Body of pancreas (tissue), 4 donors: ENCODE measurements around the gene EIF2B5. TPM values are rescaled to one million over a fixed set of nuclear protein-coding genes. Genes with fewer than 3 reads are reported as not detected.

Experiments
- ATAC-seq: fragments of 150-250 bp; one replicate; pipeline ENCODE4 v1.9.1; 2016
- DNase-seq, 4 donors: peaks; one replicate each; pipeline ENCODE4 v3.0.0-alpha.2; 2019
- H3K27ac ChIP-seq, 4 donors: fragments of 200-600 bp; sonication (generic); 1 replicate in 3 of 4; 2 replicates in 1 of 4; pipeline versions ENCODE4 v1.5.1 to v1.6.1; 2016 to 2019; ENCODE audit warnings: mild to moderate bottlenecking in 1 of 4, mixed read lengths in 1 of 4, moderate library complexity in 1 of 4
- H3K27me3 ChIP-seq, 2 donors: fragments of 200-600 bp; sonication (generic); one replicate each; pipeline ENCODE4 v1.6.0; 2016; ENCODE audit warnings: mild to moderate bottlenecking in 1 of 2
- H3K36me3 ChIP-seq, 2 donors: fragments of 200-600 bp; sonication (generic); replicated peaks in 1 of 2; 2 replicates each; pipeline ENCODE4 v1.5.1; 2016; ENCODE audit warnings: low read depth in 2 of 2; ENCODE audit not compliant: insufficient read depth in 1 of 2
- H3K4me1 ChIP-seq: fragments of 200-600 bp; sonication (generic); one replicate; pipeline ENCODE4 v1.6.0; 2016
- H3K4me3 ChIP-seq, 2 donors: fragments of 200-600 bp; sonication (generic); 1 replicate in 1 of 2; 2 replicates in 1 of 2; pipeline ENCODE4 v1.5.1; 2016 to 2019
- H3K9me3 ChIP-seq, 3 donors: fragments of 200-600 bp; sonication (generic); 1 replicate in 2 of 3; 2 replicates in 1 of 3; pipeline ENCODE4 v1.5.1; 2016
- CTCF ChIP-seq, 7 experiments: fragments of 450-650 bp in 4 of 7; fragments of 200-600 bp in 3 of 7; sonication (generic) in 3 of 7; IDR thresholded peaks; one replicate each; pipeline ENCODE4 v1.5.1; 2016 to 2019; ENCODE audit warnings: antibody characterized with exemption in 7 of 7
- POLR2A ChIP-seq, 3 donors: fragments of 450-650 bp; IDR thresholded peaks; one replicate each; pipeline ENCODE4 v1.6.1; 2016; ENCODE audit warnings: antibody characterized with exemption in 3 of 3, mild to moderate bottlenecking in 2 of 3
- WGBS, 2 donors: methylation state at CpG; one replicate each; pipeline ENCODE4 v1.1.5; 2017; 5-methylcytosine and 5-hydroxymethylcytosine counted together
- intact Hi-C: fragments of 100-400 bp; cut with DNase I; formaldehyde crosslinking; loops from one replicate; pipeline ENCODE4 v1.15.1; 2023
- total RNA-seq, 2 donors: library from RNA; depleted of rRNA; stranded (reverse); fragments of >200 nt; gene quantifications; one replicate each; pipeline ENCODE4 v1.1.0, GENCODE V29; 2016

The EIF2B5 gene
- total RNA-seq, 2 donors from 2014 or later = 9.9 to 21.8 TPM

GRCh38 chr3:184126006-184126405, 9.2 kb upstream of the EIF2B5 start:
- H3K36me3 ChIP-seq = no peaks in the 10 kb centered on the region
- H3K4me3 ChIP-seq = no peak overlapping the region
- H3K27me3 ChIP-seq = no peaks in the 10 kb centered on the region
- intact Hi-C loops = no loop called here
- H3K27ac ChIP-seq = no peak overlapping the region
- DNase-seq = no peak
- 74 to 82% methylated on average over 3 of the region's 3 CpGs for WGBS, 2 donors
- H3K9me3 ChIP-seq = no peaks in the 10 kb centered on the region
- TF ChIP-seq POLR2A (IDR thresholded peaks at IDR 0.05) (no peak), CTCF (IDR thresholded peaks at IDR 0.05) (no peak)
- H3K4me1 ChIP-seq = no peaks in the 10 kb centered on the region
- ATAC-seq = no peak

- 29 to 46% methylated on average over 2 of the region's 2 CpGs for WGBS, 2 donors
- ATAC-seq (no peak), DNase-seq (peak in 2 of 4 donors; percentile 12 to 26)
- Histone ChIP-seq H3K4me1 (peaks cover 4% of the 10 kb centered on the region), H3K27me3 (no peaks in the 10 kb centered on the region), H3K4me3 (no peak overlapping the region), H3K36me3 (no peaks in the 10 kb centered on the region), H3K9me3 (no peaks in the 10 kb centered on the region), H3K27ac (no peak overlapping the region)
- intact Hi-C loops = no loop called here
- no peak for TF ChIP-seq POLR2A (IDR thresholded peaks at IDR 0.05)
- peak in 1 of 7 experiments; percentile 13 for TF ChIP-seq CTCF (IDR thresholded peaks at IDR 0.05)
Observed at GRCh38 chr3:184129012-184129411, 6.1 kb upstream of the EIF2B5 start.

GRCh38 chr3:184132945-184133344, 2.2 kb upstream of the EIF2B5 start:
- DNase-seq (no peak), ATAC-seq (no peak)
- TF ChIP-seq POLR2A (IDR thresholded peaks at IDR 0.05) (no peak), CTCF (IDR thresholded peaks at IDR 0.05) (no peak)
- peaks cover 19% of the 10 kb centered on the region for H3K4me1 ChIP-seq
- 91 to 95% methylated on average over 4 of the region's 4 CpGs for WGBS, 2 donors
- intact Hi-C loops = no loop called here
- no peak overlapping the region for H3K27ac ChIP-seq
- no peaks in the 10 kb centered on the region for H3K36me3 ChIP-seq
- no peaks in the 10 kb centered on the region for H3K9me3 ChIP-seq
- H3K27me3 ChIP-seq = no peaks in the 10 kb centered on the region
- no peak overlapping the region for H3K4me3 ChIP-seq

GRCh38 chr3:184133840-184134745, 1.1 kb upstream of the EIF2B5 start:
- intact Hi-C loops = no loop called here
- peak; percentile 81 for ATAC-seq
- no peaks in the 10 kb centered on the region for H3K27me3 ChIP-seq
- H3K4me1 ChIP-seq = peaks cover 19% of the 10 kb centered on the region
- H3K4me3 ChIP-seq = peak overlapping the region; percentile 61 to 93
- TF ChIP-seq CTCF (IDR thresholded peaks at IDR 0.05) (peak in 1 of 7 experiments; percentile 7), POLR2A (IDR thresholded peaks at IDR 0.05) (peak; percentile 30 to 76 (median 71))
- no peaks in the 10 kb centered on the region for H3K36me3 ChIP-seq
- peak; percentile 87 to 93 (median 90) for DNase-seq
- WGBS, 2 donors = 0 to 1% methylated on average over 15 to 37 of the region's 37 CpGs
- peak overlapping the region; percentile 69 to 89 (median 86) for H3K27ac ChIP-seq
- no peaks in the 10 kb centered on the region for H3K9me3 ChIP-seq
